ENCODE results near the gene TOMM6. TPM values are rescaled to one million over a fixed set of nuclear protein-coding genes. Genes with fewer than 3 reads are reported as not detected.

TOMM6 gene
- total RNA-seq, 1 experiment from 2014 or later: 292 TPM

GRCh38 chr6:41768545-41769308 lies 18.8 kb upstream of the TOMM6 start:
- BruUV-seq (replicated peaks): no TSS peak
- intact Hi-C loops (cut with micrococcal nuclease): no loop called here
- no peaks in the 10 kb centered on the region for H3K9me3 ChIP-seq (ENCODE audit: control insufficient read depth in 1 of 2, insufficient read depth in 1 of 2, low read depth in 1 of 2, low read length in 2 of 2)
- no peak overlapping the region for H3K4me2 ChIP-seq (ENCODE audit: low read length)
- no peak for TF ChIP-seq ELF1 (IDR thresholded peaks at IDR 0.05; ENCODE audit: borderline replicate concordance, low read depth)
- TF ChIP-seq POLR2A (IDR thresholded peaks at IDR 0.05; ENCODE audit: borderline replicate concordance, extremely low read depth, insufficient read depth, insufficient read length): no peak
- TF ChIP-seq ATF3 (IDR thresholded peaks at IDR 0.05): no peak
- TF ChIP-seq SRF (IDR thresholded peaks at IDR 0.05; ENCODE audit: low read depth): no peak
- TF ChIP-seq, protein P1, sequence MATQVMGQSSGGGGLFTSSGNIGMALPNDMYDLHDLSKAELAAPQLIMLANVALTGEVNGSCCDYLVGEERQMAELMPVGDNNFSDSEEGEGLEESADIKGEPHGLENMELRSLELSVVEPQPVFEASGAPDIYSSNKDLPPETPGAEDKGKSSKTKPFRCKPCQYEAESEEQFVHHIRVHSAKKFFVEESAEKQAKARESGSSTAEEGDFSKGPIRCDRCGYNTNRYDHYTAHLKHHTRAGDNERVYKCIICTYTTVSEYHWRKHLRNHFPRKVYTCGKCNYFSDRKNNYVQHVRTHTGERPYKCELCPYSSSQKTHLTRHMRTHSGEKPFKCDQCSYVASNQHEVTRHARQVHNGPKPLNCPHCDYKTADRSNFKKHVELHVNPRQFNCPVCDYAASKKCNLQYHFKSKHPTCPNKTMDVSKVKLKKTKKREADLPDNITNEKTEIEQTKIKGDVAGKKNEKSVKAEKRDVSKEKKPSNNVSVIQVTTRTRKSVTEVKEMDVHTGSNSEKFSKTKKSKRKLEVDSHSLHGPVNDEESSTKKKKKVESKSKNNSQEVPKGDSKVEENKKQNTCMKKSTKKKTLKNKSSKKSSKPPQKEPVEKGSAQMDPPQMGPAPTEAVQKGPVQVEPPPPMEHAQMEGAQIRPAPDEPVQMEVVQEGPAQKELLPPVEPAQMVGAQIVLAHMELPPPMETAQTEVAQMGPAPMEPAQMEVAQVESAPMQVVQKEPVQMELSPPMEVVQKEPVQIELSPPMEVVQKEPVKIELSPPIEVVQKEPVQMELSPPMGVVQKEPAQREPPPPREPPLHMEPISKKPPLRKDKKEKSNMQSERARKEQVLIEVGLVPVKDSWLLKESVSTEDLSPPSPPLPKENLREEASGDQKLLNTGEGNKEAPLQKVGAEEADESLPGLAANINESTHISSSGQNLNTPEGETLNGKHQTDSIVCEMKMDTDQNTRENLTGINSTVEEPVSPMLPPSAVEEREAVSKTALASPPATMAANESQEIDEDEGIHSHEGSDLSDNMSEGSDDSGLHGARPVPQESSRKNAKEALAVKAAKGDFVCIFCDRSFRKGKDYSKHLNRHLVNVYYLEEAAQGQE (IDR thresholded peaks at IDR 0.05; ENCODE audit: low read depth): no peak
- no peak for TF ChIP-seq MAX (IDR thresholded peaks at IDR 0.05)
- TF ChIP-seq EZH2 (IDR thresholded peaks at IDR 0.05): no peak
- no peak for TF ChIP-seq ZNF274 (IDR thresholded peaks at IDR 0.05; ENCODE audit: low read depth, low read length)
- no peak for TF ChIP-seq FOSL1 (IDR thresholded peaks at IDR 0.05; ENCODE audit: low read depth)
- TF ChIP-seq, protein P2, sequence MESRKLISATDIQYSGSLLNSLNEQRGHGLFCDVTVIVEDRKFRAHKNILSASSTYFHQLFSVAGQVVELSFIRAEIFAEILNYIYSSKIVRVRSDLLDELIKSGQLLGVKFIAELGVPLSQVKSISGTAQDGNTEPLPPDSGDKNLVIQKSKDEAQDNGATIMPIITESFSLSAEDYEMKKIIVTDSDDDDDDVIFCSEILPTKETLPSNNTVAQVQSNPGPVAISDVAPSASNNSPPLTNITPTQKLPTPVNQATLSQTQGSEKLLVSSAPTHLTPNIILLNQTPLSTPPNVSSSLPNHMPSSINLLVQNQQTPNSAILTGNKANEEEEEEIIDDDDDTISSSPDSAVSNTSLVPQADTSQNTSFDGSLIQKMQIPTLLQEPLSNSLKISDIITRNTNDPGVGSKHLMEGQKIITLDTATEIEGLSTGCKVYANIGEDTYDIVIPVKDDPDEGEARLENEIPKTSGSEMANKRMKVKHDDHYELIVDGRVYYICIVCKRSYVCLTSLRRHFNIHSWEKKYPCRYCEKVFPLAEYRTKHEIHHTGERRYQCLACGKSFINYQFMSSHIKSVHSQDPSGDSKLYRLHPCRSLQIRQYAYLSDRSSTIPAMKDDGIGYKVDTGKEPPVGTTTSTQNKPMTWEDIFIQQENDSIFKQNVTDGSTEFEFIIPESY (IDR thresholded peaks at IDR 0.05; ENCODE audit: extremely low read depth, insufficient replicate concordance, low read length): no peak
- TF ChIP-seq POLR2AphosphoS5 (IDR thresholded peaks at IDR 0.05; ENCODE audit: low read depth, low read length): no peak
- no peak for TF ChIP-seq TCF7L2 (IDR thresholded peaks at IDR 0.05; ENCODE audit: borderline replicate concordance, extremely low read depth, insufficient read depth, insufficient read length)
- H3K27ac ChIP-seq (ENCODE audit: low read depth, low read length): no peak overlapping the region
- H3K4me3 ChIP-seq (replicated peaks in 1 of 2; ENCODE audit: low read depth in 1 of 2, low read length in 2 of 2): no peak overlapping the region
- peaks cover 8 to 21% of the 10 kb centered on the region in 2 experiments; a peak in 3 of 4 replicates for H3K4me1 ChIP-seq (ENCODE audit: control insufficient read depth in 1 of 2, insufficient read depth in 2 of 2, low read length in 2 of 2)
- ATAC-seq (no peak; the same call in none of the 2 replicates), DNase-seq (ENCODE audit: low read depth, low spot score) (no peak)
- H3K36me3 ChIP-seq (ENCODE audit: control insufficient read depth in 1 of 2, insufficient read depth in 2 of 2, low read length in 2 of 2): peaks cover 0 to 5% of the 10 kb centered on the region in 2 experiments; a peak in 2 of 4 replicates
- ChIA-PET CTCF (interaction anchor here (0.5 to 0.9 kb wide), 2 partner anchors 11 to 19 kb away, joined by 3 to 4 read pairs; partner anchors contain the start of gene FRS3), RAD21 (ENCODE audit: low non-redundant PET in 1 of 2, low total read pairs in 2 of 2, uncharacterized antibody in 2 of 2, unreplicated experiment in 2 of 2) (no interaction called here), POLR2A (no interaction called here)
- H3K27me3 ChIP-seq (ENCODE audit: insufficient read depth, low read length): no peaks in the 10 kb centered on the region
- no peak overlapping the region for H3K9ac ChIP-seq (ENCODE audit: low read length)
- no peaks in the 10 kb centered on the region for H3K79me2 ChIP-seq (ENCODE audit: insufficient read depth, low read length)
- H4K20me1 ChIP-seq (ENCODE audit: insufficient read depth): no peaks in the 10 kb centered on the region
- H2AFZ ChIP-seq (ENCODE audit: low read depth, low read length, poor library complexity, severe bottlenecking): no peak overlapping the region
- no peaks in the 10 kb centered on the region for H3K9me2 ChIP-seq (ENCODE audit: insufficient read depth)
